K562 (cell line): ENCODE results near the gene TCHP. TPM values are rescaled to one million over a fixed set of nuclear protein-coding genes. Genes with fewer than 3 reads are reported as not detected.

Experiments
- CSDE1 ChIP-seq, 2 experiments: fragments of 450-650 bp; IDR thresholded peaks; 2 replicates each; pipeline ENCODE4 v1.6.1; 2016; ENCODE audit warnings: mild to moderate bottlenecking in 1 of 2
- HCFC1 ChIP-seq: IDR thresholded peaks from 2 replicates; pipeline ENCODE4 v1.6.1; 2012; ENCODE audit warnings: low read depth, low read length, improper control_type of control experiment
- JUND ChIP-seq, 2 experiments: IDR thresholded peaks; 2 replicates in 1 of 2; 3 replicates in 1 of 2; pipeline ENCODE4 v1.6.1; 2011; ENCODE audit warnings: borderline replicate concordance in 2 of 2, low read depth in 2 of 2, low read length in 2 of 2, improper control_type of control experiment in 1 of 2, missing biosample characterization in 1 of 2, missing genetic modification characterization in 1 of 2, missing genetic modification reagents in 1 of 2
- MBD2 ChIP-seq: sonication (generic); IDR thresholded peaks from 2 replicates; pipeline ENCODE4 v1.6.1; 2016; ENCODE audit warnings: low read depth, borderline replicate concordance
- MIER1 ChIP-seq: fragments of 450-650 bp; IDR thresholded peaks from 2 replicates; pipeline ENCODE4 v1.6.1; 2016; ENCODE audit warnings: antibody characterized with exemption, mild to moderate bottlenecking, low read depth
- POLR2G ChIP-seq: fragments of 200-400 bp; formaldehyde crosslinking; IDR thresholded peaks from 2 replicates; pipeline ENCODE4 v1.6.1; 2017; ENCODE audit warnings: low read depth, mild to moderate bottlenecking, antibody characterized with exemption, low read length, moderate library complexity
- POLR3A ChIP-seq: IDR thresholded peaks from 2 replicates; pipeline ENCODE4 v1.6.1; 2011; ENCODE audit warnings: borderline replicate concordance, mild to moderate bottlenecking, moderate library complexity; ENCODE audit not compliant: insufficient read length, insufficient read depth; ENCODE audit errors: extremely low read depth
- PRPF4 ChIP-seq: fragments of 200-400 bp; formaldehyde crosslinking; IDR thresholded peaks from one replicate; pipeline ENCODE4 v1.6.1; 2017; ENCODE audit warnings: low read length, low read depth, mild to moderate bottlenecking; ENCODE audit not compliant: insufficient read depth, poor library complexity, severe bottlenecking
- PURB ChIP-seq: sonication (generic); formaldehyde crosslinking; IDR thresholded peaks from 2 replicates; pipeline ENCODE4 v1.9.0; 2021; ENCODE audit warnings: low read depth, mild to moderate bottlenecking, missing genetic modification reagents
- polyA plus RNA-seq, 8 experiments: library from polyadenylated mRNA; depleted of rRNA in 4 of 8; stranded (reverse) in 5 of 8; unstranded in 3 of 8; fragments of >200 nt; fragmentation: Nextera tagmentation in 2 of 8; fragmentation: Illumina TruSeq in 1 of 8; extraction: Ambion mirVana in 2 of 8; extraction: Trizol in 1 of 8; gene quantifications; 2 replicates each; pipeline versions ENCODE4 v1.2.1 to v1.2.3, GENCODE V29; 2011 to 2014; ENCODE audit warnings: inconsistent platforms in 1 of 8, missing spikeins in 1 of 8
- total RNA-seq, 7 experiments: library from RNA; depleted of rRNA in 6 of 7; stranded (reverse); fragments of >200 nt in 6 of 7; fragmentation: Illumina TruSeq in 2 of 7; extraction: Trizol in 2 of 7; gene quantifications; 2 replicates each; pipeline versions ENCODE4 v1.2.1 to v1.2.3, GENCODE V29; 2011 to 2021; ENCODE audit warnings: low replicate concordance in 1 of 7
- TF ChIP-seq, protein P1 (sequence below): sonication (generic); IDR thresholded peaks from 2 replicates; pipeline ENCODE4 v1.6.1; 2016
- TF ChIP-seq, protein P2 (sequence below): sonication (generic); formaldehyde crosslinking; IDR thresholded peaks from 2 replicates; pipeline ENCODE4 v1.8.0; 2022; ENCODE audit warnings: mild to moderate bottlenecking, missing genetic modification reagents

The TCHP gene
- total and polyA plus RNA-seq, 9 of the 15 experiments (the other 6 are each of a cell fraction or from before 2014, with no cell fraction given) = 3.4 to 30.4 (median 19.7) TPM

GRCh38 chr12:109864916-109865315 is 35.2 kb upstream of the TCHP start (continued):
- TF ChIP-seq MBD2 (no peak), POLR2G (no peak), CSDE1 (IDR thresholded peaks at IDR 0.05) (no peak), JUND (IDR thresholded peaks at IDR 0.05; ENCODE audit: borderline replicate concordance, low read depth, low read length) (no peak), JUND (tag; IDR thresholded peaks at IDR 0.05; ENCODE audit: borderline replicate concordance, low read depth, low read length) (no peak), HCFC1 (no peak), POLR3A (no peak), MIER1 (no peak), PRPF4 (no peak), PURB (CRISPR knock-in tag) (no peak)
- TF ChIP-seq, protein P1, sequence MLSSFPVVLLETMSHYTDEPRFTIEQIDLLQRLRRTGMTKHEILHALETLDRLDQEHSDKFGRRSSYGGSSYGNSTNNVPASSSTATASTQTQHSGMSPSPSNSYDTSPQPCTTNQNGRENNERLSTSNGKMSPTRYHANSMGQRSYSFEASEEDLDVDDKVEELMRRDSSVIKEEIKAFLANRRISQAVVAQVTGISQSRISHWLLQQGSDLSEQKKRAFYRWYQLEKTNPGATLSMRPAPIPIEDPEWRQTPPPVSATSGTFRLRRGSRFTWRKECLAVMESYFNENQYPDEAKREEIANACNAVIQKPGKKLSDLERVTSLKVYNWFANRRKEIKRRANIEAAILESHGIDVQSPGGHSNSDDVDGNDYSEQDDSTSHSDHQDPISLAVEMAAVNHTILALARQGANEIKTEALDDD = no peak
- TF ChIP-seq, protein P2, sequence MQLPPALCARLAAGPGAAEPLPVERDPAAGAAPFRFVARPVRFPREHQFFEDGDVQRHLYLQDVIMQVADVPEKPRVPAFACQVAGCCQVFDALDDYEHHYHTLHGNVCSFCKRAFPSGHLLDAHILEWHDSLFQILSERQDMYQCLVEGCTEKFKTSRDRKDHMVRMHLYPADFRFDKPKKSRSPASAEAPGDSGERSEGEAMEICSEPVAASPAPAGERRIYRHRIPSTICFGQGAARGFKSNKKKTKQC (CRISPR knock-in tag) = no peak
- TF ChIP-seq, all 486 proteins: peak for 0
